HG03520 (cell line): Measurements from ENCODE around the gene LCE4A.

Source experiments
- ATAC-seq: cut with Tn5 transposase; IDR thresholded peaks from one replicate; pipeline ENCODE4 v1.9.1; 2021; ENCODE audit warnings: mild to moderate bottlenecking, moderate library complexity; ENCODE audit not compliant: unreplicated experiment

Gene LCE4A

DNA sequence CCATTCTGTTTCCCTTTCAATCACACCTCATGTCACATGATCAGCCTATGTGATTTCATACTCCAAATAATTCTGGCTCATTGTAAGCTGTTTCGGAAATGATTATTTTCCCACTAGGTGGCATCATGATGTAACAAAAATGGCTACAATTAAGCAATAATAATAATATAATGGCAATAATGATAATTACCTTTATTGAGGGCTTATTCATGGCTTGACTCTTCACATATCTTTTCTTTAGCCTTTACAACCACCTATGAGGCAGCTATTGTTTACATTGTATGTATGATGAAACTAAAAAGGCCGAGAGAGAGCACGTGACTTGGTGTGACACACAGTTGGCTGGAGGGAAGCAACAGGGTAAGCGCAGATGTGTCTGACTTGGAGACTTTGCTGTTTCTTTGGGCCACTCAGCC is 37.3 kb downstream of the LCE4A start:
- ATAC-seq: no peak

DNA sequence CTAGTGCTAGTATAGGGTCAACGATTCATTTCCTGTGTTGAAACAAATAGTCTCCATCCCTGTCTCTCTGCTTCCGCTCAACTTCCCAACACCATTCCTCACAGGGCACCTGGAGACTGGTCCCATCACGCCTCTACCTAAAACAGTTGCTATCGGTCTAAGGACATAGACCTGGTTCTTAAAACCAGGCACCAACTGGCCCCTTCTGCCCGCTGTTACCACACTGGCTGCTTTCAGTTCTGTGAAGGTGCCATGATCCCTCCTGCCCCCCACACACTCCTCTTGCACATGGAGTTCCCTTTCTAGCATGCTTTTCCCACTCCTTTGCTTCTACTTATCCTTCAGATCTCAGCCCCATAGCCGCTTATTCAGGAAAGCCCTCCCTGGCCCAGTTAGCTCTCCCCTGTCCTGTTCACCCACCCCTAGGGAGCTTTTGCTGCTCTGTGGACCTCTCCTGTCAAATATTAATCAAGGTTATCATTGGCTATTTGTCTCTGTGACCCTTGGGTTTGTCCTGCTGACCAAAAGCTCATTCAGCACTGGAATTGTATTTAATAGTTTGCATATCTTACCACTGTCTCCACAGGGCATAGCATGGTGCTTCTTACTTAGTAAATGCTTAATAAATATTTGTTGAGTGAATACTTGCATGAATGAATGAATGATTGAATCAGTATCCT is 37.9 kb downstream of the LCE4A start:
- no peak for ATAC-seq

DNA sequence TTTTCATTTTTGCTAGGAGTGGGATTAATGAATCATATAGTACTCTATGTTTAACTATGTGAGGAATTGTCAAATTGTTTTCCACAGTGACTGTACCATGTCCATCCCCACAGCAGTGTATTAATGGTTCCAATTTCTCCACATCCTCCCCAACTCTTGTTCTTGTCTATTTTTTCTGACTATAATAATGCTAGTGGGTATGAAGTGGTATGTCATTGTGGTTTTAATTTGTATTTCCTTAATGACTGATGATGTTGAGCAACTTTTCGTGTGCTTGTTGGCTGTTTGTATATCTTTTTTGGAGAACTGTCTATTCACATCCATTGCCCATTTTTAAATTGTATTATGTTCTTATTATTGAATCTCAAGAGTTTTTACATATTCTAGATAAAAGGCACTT is 39.9 kb downstream of the LCE4A start:
- no peak for ATAC-seq

DNA sequence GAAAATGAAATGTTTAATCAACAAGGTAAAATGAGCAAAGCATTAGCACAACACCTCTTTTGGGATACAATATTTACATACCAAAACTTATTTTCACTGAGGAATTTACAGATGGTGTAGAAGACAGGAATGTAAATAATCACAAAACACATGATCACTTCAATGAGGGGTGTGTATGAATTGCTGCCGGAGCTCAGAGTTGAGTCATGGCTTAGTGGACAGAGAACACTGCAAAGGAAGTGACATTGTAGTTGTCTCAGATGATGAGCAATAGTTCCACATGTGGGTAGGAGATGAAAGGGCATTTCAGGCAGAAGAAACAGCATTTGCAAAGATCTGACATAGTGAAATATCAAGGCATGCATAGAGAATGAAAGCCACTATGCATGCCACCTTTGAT is 44.3 kb downstream of the LCE4A start:
- no peak for ATAC-seq

DNA sequence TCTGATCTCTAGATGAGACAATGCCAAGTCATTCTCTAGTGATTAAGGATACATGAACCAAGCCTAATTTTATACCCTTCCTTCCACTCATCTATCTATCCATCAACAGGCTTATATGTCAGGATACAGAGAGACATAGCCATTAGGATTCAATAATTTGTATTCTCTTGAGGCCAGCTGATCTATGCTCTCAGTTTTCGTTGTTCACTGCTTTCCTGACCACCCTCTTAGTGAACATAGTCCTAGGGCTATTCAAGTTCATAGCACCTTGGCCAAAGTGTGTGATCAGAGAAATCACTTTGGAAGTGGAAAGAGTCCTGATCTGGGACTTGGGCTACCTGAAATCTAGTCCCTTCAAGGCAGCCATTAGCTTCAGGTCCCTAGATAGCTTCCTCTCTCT is 45.6 kb downstream of the LCE4A start:
- ATAC-seq: no peak

DNA sequence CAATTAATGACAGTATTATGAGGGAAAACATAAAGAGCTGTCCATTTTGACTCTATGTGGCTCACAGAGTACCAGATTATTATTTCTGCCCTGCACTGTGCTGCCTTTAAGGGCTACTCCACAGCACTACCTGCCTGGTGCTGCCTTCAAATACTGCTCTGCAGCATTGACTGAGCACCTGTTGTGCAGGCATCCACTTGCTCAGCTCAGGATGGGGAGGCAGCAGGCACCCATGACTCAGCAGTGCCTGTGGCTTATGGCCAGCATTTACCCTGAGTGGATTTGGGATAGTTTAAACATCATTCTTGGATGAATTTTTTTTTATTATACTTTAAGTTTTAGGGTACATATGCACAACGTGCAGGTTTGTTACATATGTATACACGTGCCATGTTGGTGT is 48.9 kb downstream of the LCE4A start:
- no peak for ATAC-seq

DNA sequence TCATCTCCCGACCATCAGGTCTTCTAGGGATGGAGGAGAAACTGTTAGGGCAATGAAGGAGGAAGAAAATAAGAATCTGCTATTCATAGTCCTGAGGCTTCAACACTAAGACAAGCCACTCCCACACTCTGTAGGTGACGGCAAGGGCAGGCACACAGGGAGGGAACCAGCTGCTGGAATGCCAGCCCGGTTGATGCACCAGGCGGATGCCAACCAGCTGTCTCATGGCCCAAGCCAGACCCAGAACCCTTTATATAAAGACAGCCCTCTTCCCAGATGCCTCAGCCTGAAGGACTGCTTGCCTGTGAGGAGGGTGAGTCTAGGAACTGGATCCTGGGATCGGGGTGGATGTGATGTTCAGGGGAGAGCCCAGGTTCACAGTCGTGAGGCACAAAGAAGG is 49.8 kb downstream of the LCE4A start, which contains the start of gene KPRP:
TSS of gene KPRP (plus strand) at position 279 of the 400 bp plus-strand sequence. CDS start 1,564 bp downstream, outside the sequence.
- ATAC-seq: no peak

DNA sequence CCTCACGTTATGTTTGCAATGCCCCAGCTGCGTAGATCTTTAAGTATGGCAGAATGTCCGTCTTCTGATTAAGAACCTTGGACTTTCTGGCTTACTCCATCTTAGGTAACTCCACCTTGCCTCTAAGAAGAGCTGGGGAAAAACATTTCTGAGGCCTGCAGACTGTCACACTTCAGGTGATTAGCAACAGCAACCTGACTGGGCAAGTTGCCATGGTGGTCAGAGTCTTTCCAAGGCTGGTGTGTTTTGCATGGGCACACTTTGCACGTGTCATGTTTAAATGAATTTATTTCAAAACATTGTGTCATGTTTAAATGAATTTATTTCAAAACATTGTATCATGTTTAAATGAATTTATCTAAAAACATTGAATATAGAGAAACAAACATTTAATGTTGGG is 50.7 kb downstream of the LCE4A start:
- no peak for ATAC-seq
